HepG2 (cell line): ENCODE results near the gene GSDMA.

ENCODE experiments used
- CEBPB ChIP-seq: IDR thresholded peaks from 2 replicates; pipeline ENCODE4 v1.6.1; 2011; ENCODE audit warnings: low read depth, low read length, improper control_type of control experiment, borderline replicate concordance
- ELF1 ChIP-seq: sonication (generic); formaldehyde crosslinking; IDR thresholded peaks from 2 replicates; pipeline ENCODE4 v1.4.0; 2020; ENCODE audit warnings: missing genetic modification reagents
- SMC3 ChIP-seq: IDR thresholded peaks from 2 replicates; pipeline ENCODE4 v1.6.1; 2011; ENCODE audit warnings: low read length, improper control_type of control experiment
- ZIK1 ChIP-seq: sonication (generic); formaldehyde crosslinking; IDR thresholded peaks from 2 replicates; pipeline ENCODE4 v1.5.0; 2020; ENCODE audit warnings: mild to moderate bottlenecking, low read depth, missing genetic modification reagents, borderline replicate concordance
- ZKSCAN5 ChIP-seq: sonication (generic); formaldehyde crosslinking; IDR thresholded peaks from 2 replicates; pipeline ENCODE4 v1.5.1; 2020; ENCODE audit warnings: mild to moderate bottlenecking, missing genetic modification reagents
- TF ChIP-seq, protein P1 (sequence below): sonication (generic); formaldehyde crosslinking; IDR thresholded peaks from 2 replicates; pipeline ENCODE4 v1.5.0; 2020; ENCODE audit warnings: mild to moderate bottlenecking, missing genetic modification reagents, moderate library complexity
- TF ChIP-seq, protein P2 (sequence below): sonication (generic); formaldehyde crosslinking; IDR thresholded peaks from 2 replicates; pipeline ENCODE4 v1.4.0; 2020; ENCODE audit warnings: missing genetic modification reagents, mild to moderate bottlenecking, borderline replicate concordance
- TF ChIP-seq, protein P3 (sequence below): sonication (generic); formaldehyde crosslinking; IDR thresholded peaks from 2 replicates; pipeline ENCODE4 v1.5.1; 2020; ENCODE audit warnings: missing genetic modification reagents, mild to moderate bottlenecking, borderline replicate concordance

DNA sequence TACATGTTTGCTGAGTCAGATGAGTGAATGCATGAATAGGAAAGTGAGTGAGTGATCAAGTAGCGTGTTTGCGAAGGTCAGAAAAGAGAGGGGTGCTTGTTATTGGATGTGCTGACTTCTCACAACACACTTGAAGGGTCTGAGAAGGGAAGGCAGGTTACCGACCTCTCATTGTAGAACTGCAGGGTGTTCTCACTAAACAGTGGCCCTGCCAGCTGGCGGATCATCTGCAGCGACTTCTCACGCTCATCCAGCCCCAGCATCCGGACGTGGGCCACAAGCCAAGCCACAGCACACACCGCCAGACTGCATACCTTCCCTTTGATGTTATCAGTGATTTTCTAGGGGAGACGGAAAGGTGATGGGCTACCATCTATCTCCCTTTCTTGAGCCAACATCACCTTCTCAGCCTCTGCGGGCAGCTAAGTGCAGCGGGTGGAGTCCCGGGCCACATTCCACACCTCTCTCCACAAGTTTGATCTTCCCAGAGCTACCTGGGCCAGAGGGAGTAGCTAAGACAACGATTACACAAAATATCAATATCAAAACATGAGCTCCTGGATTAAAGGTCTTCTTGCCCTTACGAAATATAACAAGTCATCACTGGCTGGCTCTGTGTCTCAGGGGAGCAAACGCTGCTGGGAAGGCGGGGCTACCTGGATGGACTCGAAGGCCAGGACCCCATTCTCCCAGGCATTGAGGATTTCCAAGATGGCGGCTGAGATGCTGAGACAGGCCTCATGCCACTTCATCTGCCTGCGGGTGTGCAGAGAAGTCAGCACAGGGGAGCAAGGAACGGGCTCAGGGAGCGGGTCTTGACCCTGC is 63.4 kb downstream of the GSDMA start:
- TF ChIP-seq ZIK1 (CRISPR knock-in tag) (no peak), CEBPB (no peak), ZKSCAN5 (CRISPR knock-in tag) (no peak), SMC3 (no peak), ELF1 (CRISPR knock-in tag) (no peak)
- TF ChIP-seq, protein P1, sequence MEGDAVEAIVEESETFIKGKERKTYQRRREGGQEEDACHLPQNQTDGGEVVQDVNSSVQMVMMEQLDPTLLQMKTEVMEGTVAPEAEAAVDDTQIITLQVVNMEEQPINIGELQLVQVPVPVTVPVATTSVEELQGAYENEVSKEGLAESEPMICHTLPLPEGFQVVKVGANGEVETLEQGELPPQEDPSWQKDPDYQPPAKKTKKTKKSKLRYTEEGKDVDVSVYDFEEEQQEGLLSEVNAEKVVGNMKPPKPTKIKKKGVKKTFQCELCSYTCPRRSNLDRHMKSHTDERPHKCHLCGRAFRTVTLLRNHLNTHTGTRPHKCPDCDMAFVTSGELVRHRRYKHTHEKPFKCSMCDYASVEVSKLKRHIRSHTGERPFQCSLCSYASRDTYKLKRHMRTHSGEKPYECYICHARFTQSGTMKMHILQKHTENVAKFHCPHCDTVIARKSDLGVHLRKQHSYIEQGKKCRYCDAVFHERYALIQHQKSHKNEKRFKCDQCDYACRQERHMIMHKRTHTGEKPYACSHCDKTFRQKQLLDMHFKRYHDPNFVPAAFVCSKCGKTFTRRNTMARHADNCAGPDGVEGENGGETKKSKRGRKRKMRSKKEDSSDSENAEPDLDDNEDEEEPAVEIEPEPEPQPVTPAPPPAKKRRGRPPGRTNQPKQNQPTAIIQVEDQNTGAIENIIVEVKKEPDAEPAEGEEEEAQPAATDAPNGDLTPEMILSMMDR (CRISPR knock-in tag), result no peak
- TF ChIP-seq, protein P2, sequence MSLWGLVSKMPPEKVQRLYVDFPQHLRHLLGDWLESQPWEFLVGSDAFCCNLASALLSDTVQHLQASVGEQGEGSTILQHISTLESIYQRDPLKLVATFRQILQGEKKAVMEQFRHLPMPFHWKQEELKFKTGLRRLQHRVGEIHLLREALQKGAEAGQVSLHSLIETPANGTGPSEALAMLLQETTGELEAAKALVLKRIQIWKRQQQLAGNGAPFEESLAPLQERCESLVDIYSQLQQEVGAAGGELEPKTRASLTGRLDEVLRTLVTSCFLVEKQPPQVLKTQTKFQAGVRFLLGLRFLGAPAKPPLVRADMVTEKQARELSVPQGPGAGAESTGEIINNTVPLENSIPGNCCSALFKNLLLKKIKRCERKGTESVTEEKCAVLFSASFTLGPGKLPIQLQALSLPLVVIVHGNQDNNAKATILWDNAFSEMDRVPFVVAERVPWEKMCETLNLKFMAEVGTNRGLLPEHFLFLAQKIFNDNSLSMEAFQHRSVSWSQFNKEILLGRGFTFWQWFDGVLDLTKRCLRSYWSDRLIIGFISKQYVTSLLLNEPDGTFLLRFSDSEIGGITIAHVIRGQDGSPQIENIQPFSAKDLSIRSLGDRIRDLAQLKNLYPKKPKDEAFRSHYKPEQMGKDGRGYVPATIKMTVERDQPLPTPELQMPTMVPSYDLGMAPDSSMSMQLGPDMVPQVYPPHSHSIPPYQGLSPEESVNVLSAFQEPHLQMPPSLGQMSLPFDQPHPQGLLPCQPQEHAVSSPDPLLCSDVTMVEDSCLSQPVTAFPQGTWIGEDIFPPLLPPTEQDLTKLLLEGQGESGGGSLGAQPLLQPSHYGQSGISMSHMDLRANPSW (CRISPR knock-in tag), result no peak
- TF ChIP-seq, protein P3, sequence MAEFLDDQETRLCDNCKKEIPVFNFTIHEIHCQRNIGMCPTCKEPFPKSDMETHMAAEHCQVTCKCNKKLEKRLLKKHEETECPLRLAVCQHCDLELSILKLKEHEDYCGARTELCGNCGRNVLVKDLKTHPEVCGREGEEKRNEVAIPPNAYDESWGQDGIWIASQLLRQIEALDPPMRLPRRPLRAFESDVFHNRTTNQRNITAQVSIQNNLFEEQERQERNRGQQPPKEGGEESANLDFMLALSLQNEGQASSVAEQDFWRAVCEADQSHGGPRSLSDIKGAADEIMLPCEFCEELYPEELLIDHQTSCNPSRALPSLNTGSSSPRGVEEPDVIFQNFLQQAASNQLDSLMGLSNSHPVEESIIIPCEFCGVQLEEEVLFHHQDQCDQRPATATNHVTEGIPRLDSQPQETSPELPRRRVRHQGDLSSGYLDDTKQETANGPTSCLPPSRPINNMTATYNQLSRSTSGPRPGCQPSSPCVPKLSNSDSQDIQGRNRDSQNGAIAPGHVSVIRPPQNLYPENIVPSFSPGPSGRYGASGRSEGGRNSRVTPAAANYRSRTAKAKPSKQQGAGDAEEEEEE, result no peak
